HFFc6 (cell line): Measurements from ENCODE around the gene DCP1B. TPM values are rescaled to one million over a fixed set of nuclear protein-coding genes. Genes with fewer than 3 reads are reported as not detected.
A peak's percentile ranks its signal among the peaks of the same experiment; 100 is the strongest.

Experiments used
- DNase-seq: peaks from one replicate; pipeline ENCODE4 v3.0.0-alpha.2; 2018
- H3K27ac Mint-ChIP-seq: 2 replicates; pipeline ENCODE4 v1.8.0; 2020; ENCODE audit warnings: mild to moderate bottlenecking, mixed read lengths
- H3K27me3 Mint-ChIP-seq: 2 replicates; pipeline ENCODE4 v1.8.0; 2021; ENCODE audit warnings: mild to moderate bottlenecking, moderate library complexity, mixed read lengths; ENCODE audit not compliant: insufficient read depth
- H3K36me3 Mint-ChIP-seq: 2 replicates; pipeline ENCODE4 v1.8.0; 2021; ENCODE audit warnings: low read depth, mixed read lengths
- H3K4me1 Mint-ChIP-seq: 2 replicates; pipeline ENCODE4 v1.8.0; 2020; ENCODE audit warnings: low read depth, mixed read lengths
- H3K4me3 Mint-ChIP-seq: 2 replicates; pipeline ENCODE4 v1.8.0; 2020; ENCODE audit warnings: mild to moderate bottlenecking, moderate library complexity, mixed read lengths
- H3K9me3 Mint-ChIP-seq: 2 replicates; pipeline ENCODE4 v1.8.0; 2020; ENCODE audit warnings: mild to moderate bottlenecking, mixed read lengths
- CTCF ChIP-seq: fragments of 200-600 bp; sonication (generic); IDR thresholded peaks from 2 replicates; pipeline ENCODE4 v1.5.0; 2021; ENCODE audit warnings: antibody characterized with exemption, mild to moderate bottlenecking
- total RNA-seq, 6 experiments: library from RNA; stranded (reverse); fragmentation: NEBNext Ultra II Directional; extraction: Animal tissue kit (Norgen Biotek cat#: 25700); gene quantifications; 2 replicates in 1 of 6; 3 replicates in 5 of 6; pipeline ENCODE4 v1.2.3, GENCODE V29; 2021

DCP1B gene
- total RNA-seq, 6 experiments from 2014 or later, result 12.6 to 16.4 (median 14.5) TPM

GRCh38 chr12:1994429-1995143 is 9.7 kb downstream of the DCP1B start:
- no peak for TF ChIP-seq CTCF
- H3K9me3 Mint-ChIP-seq, result no peaks in the 10 kb centered on the region
- peak overlapping the region; percentile 41; the same call in 1 of the 2 replicates for H3K4me3 Mint-ChIP-seq
- no peaks in the 10 kb centered on the region for H3K27me3 Mint-ChIP-seq
- H3K4me1 Mint-ChIP-seq, result peaks cover 40% of the 10 kb centered on the region
- DNase-seq, result no peak
- peak overlapping the region; percentile 89 for H3K27ac Mint-ChIP-seq
- H3K36me3 Mint-ChIP-seq, result peaks cover 50% of the 10 kb centered on the region

- H3K27ac Mint-ChIP-seq, result peak overlapping the region; percentile 89
- peaks cover 54% of the 10 kb centered on the region for H3K36me3 Mint-ChIP-seq
- H3K4me1 Mint-ChIP-seq, result peaks cover 40% of the 10 kb centered on the region
- DNase-seq, result peak; percentile 43
- TF ChIP-seq CTCF, result no peak
- H3K27me3 Mint-ChIP-seq, result no peaks in the 10 kb centered on the region
- H3K4me3 Mint-ChIP-seq, result peak overlapping the region; percentile 41; the same call in 1 of the 2 replicates
- no peaks in the 10 kb centered on the region for H3K9me3 Mint-ChIP-seq
These were observed 10.3 kb downstream of the DCP1B start for GRCh38 chr12:1993871-1994371.

GRCh38 chr12:1993341-1993740 is 10.9 kb downstream of the DCP1B start:
- Mint-ChIP-seq H3K27me3 (no peaks in the 10 kb centered on the region), H3K9me3 (no peaks in the 10 kb centered on the region), H3K4me1 (peaks cover 40% of the 10 kb centered on the region), H3K4me3 (peak overlapping the region; percentile 42; the same call in 1 of the 2 replicates), H3K36me3 (peaks cover 58% of the 10 kb centered on the region), H3K27ac (peak overlapping the region; percentile 89)
- TF ChIP-seq CTCF, result no peak
- peak; percentile 99 for DNase-seq

- Mint-ChIP-seq H3K27me3 (no peaks in the 10 kb centered on the region), H3K27ac (peak overlapping the region; percentile 89), H3K4me3 (no peak overlapping the region), H3K4me1 (peaks cover 40% of the 10 kb centered on the region), H3K36me3 (peaks cover 65% of the 10 kb centered on the region), H3K9me3 (peaks cover 3% of the 10 kb centered on the region; the same call in 1 of the 2 replicates)
- no peak for TF ChIP-seq CTCF
- DNase-seq, result no peak
These were observed 11.5 kb downstream of the DCP1B start for GRCh38 chr12:1992732-1993131.

GRCh38 chr12:1989111-1989510 is 15.1 kb downstream of the DCP1B start:
- H3K36me3 Mint-ChIP-seq, result peaks cover 69% of the 10 kb centered on the region
- peaks cover 15% of the 10 kb centered on the region for H3K4me1 Mint-ChIP-seq
- no peaks in the 10 kb centered on the region for H3K27me3 Mint-ChIP-seq
- no peak overlapping the region for H3K27ac Mint-ChIP-seq
- H3K4me3 Mint-ChIP-seq, result no peak overlapping the region
- H3K9me3 Mint-ChIP-seq, result peaks cover 36% of the 10 kb centered on the region
- no peak for TF ChIP-seq CTCF
- no peak for DNase-seq
